GM11168 (cell line): ENCODE results near the gene BBIP1.
"Not testable (repeated sequence)": the region's sequence is repeated elsewhere in the genome, so short reads cannot be mapped to it uniquely, and the experiment has no call there.

Experiments used
- in situ Hi-C: fragments of 300-500 bp; cut with MboI; formaldehyde crosslinking; loops from one replicate; pipeline ENCODE4 v1.12.0; 2022; ENCODE audit warnings: low sequenced_read_pairs; ENCODE audit not compliant: unreplicated experiment

Gene BBIP1

DNA sequence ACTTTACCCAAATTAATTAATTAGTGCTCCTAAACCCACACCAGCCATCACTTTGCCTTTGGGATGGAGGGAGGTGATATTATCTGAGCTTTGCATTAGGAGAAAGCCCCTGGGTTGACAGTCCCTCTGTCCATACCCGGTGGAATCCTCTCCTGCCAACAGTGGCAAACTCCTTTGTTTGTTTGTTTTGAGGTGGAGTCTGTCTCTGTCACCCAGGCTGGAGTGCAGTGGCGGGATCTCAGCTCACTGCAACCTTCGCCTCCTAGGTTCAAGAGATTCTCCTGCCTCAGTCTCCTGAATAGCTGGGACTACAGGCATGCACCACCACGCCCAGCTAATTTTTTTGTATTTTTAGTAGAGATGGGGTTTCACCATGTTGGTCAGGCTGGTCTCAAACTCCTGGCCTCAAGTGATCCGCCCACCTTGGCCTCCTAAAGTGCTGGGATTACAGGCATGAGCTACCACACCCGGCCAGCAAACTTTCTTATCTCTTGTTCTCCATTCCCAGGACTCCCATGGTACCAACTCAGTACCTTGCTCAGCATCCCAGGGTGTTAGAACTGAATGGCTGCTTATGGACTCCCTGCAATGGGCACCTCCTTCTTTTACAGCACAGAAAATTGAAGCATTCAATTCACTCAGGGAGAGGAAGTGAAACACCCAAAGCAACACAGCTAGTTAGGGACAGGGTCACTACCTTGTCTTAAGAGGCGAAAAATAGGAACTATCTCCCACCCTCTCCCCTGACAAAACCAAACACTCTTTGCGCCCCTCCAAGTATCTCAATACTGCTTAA lies 51.8 kb downstream of the BBIP1 start:
- in situ Hi-C loops: not testable (repeated sequence)

GRCh38 chr10:110865809-110866482 lies 53.0 kb downstream of the BBIP1 start:
- in situ Hi-C loops: no loop called here

GRCh38 chr10:110865186-110865808 lies 53.7 kb downstream of the BBIP1 start:
- in situ Hi-C loops: no loop called here

- in situ Hi-C loops: no loop called here
Observed at GRCh38 chr10:110864662-110865140, 54.3 kb downstream of the BBIP1 start.

DNA sequence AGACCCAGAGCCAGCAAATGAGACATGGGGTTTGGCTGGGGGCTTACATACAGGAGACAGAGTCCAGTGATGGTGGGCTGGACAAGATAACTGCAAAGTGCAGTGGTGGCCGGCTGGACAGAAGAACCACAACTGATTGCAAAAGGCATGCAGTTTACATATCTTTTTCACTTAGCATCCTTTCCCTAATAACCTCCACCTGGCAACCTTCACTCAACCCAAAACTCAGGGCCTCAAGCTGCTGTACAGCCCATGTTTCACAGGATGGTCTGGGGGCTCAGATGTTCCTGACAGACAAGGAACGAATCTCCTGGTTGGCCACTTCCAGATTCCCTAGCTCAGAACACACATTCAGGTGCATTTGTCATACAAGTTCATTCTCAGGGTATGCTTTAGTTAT lies 55.0 kb downstream of the BBIP1 start:
- in situ Hi-C loops: no loop called here

DNA sequence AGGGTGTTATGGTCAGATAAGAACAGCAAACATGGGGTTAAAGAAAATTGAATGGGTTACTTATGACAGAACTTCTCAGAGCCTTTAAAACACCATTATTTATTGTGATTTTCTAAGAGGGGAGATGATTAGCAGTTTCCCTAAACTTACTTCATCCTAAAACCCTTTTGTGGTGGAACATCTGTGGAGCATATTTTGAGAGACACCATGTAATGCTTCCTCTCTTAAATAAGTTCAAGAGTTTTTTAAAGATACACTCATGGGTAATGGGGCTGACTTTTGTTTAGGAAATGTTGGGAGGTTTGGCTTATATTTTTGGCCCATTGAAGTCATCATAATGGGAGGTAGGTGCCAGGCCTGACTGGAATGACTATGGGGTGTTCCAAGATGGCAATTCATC lies 55.6 kb downstream of the BBIP1 start:
- in situ Hi-C loops: no loop called here

DNA sequence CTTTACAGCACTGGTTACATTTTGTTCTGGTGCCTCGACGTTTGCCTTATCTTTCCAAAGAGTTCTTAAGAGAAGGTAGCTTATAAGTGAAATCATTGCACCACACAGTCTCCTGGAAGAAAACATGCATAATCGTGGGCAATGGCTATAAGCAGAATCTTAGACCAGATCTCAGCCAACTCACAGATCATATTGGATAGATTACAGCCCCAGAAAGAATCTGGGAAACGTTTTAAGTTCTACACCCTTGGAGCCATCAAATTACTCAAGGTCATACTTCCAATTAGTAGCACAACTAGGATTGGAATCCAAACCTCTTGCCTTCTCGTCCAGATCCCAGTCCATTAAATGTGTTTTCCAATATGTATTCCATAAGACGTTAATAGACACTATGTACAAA lies 56.0 kb downstream of the BBIP1 start:
- in situ Hi-C loops: no loop called here

DNA sequence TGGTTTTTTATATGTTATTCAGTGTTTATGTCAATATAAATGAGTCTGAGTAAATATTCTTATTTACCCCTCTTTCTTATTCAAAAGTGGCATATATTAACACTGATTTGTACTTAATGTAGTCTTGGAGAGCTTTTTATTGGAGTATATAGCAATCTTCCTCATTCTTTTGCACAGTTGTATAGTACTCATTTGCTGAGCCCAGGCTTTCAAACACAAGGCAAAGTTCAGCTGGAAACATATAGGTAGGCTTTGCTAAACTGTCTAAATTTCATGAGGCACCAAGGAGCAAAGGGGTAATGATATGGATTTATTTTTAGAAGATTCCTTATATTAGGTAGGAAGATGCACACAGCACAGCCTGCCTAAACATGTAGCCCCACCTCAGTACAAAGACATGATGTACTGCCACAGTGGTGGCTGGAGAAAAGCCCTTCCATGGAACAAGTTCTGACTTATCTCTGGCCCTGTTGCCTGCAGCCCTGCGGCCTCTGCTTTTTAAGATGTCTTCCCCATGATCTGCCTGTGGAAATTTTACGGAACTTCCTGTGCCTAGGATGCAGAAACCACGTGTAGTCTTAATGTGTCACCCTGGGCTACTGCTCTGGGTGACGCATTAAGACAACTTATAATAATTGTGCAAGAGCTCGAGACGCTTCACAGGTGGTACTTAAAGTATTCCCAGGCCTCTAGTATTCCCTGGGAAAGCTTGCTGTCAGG lies 56.9 kb downstream of the BBIP1 start:
- in situ Hi-C loops: no loop called here

- in situ Hi-C loops: no loop called here
Observed at GRCh38 chr10:110861476-110861875, 57.5 kb downstream of the BBIP1 start.

DNA sequence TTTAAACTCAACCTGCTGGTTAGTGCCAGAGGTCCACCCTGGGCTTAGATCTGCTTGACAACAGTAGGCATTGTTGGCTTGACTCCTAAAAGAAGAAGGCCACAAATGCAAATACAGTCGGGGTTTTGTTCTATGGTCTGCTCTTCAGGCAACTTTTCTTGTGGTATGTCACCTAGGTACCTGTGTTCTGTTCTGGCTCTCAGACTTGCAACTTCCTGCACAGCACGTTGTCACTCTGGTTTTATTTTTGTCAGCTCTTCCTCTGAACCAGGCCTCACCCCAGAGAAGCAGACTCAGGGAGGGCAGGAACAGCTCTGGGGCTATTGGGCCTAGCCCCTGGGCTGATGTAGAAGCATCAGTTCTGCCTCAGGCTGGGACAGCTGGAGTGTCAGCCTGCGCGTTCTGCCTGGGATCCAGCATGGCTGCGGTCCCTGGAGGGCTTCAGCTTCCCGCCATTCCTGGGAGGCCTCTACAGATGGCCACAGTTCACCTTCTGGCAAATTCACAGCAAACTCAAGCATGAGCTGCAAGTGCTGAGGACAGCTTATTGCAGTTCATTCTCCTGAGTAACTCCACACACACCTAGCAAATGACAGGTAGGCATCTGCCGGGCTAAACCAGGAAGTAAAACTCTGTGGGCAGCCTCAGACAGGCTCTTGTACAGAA lies 58.3 kb downstream of the BBIP1 start:
- in situ Hi-C loops: no loop called here

GRCh38 chr10:110859973-110860376 lies 59.0 kb downstream of the BBIP1 start:
- in situ Hi-C loops: no loop called here

- in situ Hi-C loops: no loop called here
Observed at GRCh38 chr10:110859206-110859972, 59.6 kb downstream of the BBIP1 start.

DNA sequence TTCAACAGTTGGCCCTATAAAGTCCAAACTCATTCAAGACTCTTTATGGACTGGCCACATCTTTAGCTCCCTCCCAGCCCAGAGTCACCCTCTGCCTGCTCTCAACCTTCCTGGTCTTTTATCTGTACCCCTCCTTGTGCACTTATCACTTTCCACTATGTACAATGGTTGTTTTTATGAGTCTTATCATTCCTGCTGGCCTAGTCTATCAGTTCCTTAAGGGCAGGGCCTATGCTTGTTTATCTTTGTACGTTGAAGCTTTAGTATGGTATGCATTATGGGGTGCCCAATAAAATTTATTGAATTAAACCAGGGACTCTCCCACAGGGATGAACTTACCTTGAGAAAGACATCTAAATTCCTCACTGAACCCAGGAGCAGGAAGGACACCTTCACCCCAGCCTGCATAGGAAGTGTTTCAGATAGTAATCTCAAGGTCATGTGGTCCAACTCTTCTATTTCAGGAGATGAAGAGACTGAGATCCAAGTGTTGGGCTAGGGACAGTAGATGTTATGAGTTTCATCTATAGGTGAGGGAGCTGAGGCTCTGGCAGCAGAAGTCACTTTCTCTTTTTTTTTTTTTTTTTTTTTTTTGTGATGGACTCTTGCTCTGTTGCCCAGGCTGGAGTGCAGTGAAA lies 60.6 kb downstream of the BBIP1 start:
- in situ Hi-C loops: no loop called here

- in situ Hi-C loops: no loop called here
Observed at GRCh38 chr10:110857265-110858171, 61.5 kb downstream of the BBIP1 start.

GRCh38 chr10:110853921-110854605 lies 64.9 kb downstream of the BBIP1 start:
- in situ Hi-C loops: no loop called here

DNA sequence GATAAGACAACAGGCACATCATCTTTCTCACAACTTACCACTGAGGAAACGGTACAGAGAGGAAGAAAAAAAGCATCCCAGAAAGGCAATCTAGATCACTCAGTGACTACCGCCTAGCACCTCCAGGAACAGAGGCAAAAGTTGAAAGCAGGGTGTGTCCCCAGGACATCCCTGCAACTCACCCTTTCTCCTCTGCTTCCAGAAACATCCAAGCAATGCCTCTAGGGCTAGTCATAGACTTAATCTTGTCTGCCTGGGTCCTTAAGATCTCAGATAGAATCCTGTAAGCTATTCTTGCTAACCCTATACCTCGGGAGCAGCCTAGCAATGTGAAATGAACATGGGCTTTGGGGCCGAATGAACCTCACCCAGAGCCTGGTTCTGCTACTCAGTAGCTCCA lies 66.0 kb downstream of the BBIP1 start:
- in situ Hi-C loops: no loop called here

GRCh38 chr10:110852255-110852896 lies 66.6 kb downstream of the BBIP1 start:
- in situ Hi-C loops: no loop called here
